ENCODE measurements around the gene TMEM33. TPM values are rescaled to one million over a fixed set of nuclear protein-coding genes. Genes with fewer than 3 reads are reported as not detected.

Gene TMEM33
- total RNA-seq, 1 donor from 2014 or later = 63.7 TPM

DNA sequence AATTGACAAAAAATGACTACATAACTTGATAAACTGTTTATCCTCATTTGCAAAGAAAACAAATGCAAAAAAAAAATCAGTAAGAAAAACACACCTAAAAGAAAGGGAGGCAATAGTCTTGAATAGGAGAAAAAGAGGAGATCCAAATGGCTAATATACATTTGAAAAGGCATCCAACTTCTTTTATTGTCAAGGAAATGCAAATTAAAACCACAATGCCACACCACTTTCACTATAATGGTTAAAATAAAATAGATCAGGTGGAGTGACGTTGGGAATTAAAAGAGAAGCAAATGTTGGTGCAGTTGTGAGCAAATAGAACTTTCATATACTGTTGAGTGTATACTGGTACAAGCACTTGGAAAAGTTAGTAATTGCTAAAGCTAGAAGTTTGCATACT lies 49.9 kb downstream of the TMEM33 start:
- Mint-ChIP-seq H3K36me3 (ENCODE audit: insufficient read depth) (no peaks in the 10 kb centered on the region), H3K27me3 (no peaks in the 10 kb centered on the region), H3K4me3 (ENCODE audit: low read depth) (no peak overlapping the region), H3K9me3 (ENCODE audit: low read depth) (no peaks in the 10 kb centered on the region), H3K27ac (no peak overlapping the region), H3K4me1 (ENCODE audit: low read depth) (peaks cover 7% of the 10 kb centered on the region)
- TF ChIP-seq, protein P1, sequence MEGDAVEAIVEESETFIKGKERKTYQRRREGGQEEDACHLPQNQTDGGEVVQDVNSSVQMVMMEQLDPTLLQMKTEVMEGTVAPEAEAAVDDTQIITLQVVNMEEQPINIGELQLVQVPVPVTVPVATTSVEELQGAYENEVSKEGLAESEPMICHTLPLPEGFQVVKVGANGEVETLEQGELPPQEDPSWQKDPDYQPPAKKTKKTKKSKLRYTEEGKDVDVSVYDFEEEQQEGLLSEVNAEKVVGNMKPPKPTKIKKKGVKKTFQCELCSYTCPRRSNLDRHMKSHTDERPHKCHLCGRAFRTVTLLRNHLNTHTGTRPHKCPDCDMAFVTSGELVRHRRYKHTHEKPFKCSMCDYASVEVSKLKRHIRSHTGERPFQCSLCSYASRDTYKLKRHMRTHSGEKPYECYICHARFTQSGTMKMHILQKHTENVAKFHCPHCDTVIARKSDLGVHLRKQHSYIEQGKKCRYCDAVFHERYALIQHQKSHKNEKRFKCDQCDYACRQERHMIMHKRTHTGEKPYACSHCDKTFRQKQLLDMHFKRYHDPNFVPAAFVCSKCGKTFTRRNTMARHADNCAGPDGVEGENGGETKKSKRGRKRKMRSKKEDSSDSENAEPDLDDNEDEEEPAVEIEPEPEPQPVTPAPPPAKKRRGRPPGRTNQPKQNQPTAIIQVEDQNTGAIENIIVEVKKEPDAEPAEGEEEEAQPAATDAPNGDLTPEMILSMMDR (IDR thresholded peaks at IDR 0.05; ENCODE audit: unreplicated experiment) = no peak
- DNase-seq (ENCODE audit: low spot score, unreplicated experiment) = no peak

DNA sequence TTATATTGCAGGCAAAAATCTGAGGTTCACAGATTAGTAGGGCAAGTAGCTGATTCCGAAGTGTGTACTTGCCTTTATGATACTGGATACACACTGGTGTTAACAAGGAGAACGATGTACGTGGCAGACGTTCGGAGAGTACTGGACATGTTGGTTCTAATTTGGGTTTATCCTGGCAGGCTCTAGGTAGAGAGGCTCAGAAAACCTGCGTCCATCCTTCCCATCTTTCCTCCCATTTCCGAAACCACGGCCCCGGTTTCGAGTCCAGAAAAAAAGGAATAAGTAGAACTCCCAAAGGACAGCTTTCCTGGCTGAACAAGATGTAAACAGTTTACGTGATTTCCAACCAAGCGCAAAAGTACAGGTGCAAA lies 54.8 kb downstream of the TMEM33 start:
- DNase-seq (ENCODE audit: low spot score, unreplicated experiment) = no peak
- Mint-ChIP-seq H3K27me3 (no peaks in the 10 kb centered on the region), H3K9me3 (ENCODE audit: low read depth) (no peaks in the 10 kb centered on the region), H3K36me3 (ENCODE audit: insufficient read depth) (no peaks in the 10 kb centered on the region), H3K4me1 (ENCODE audit: low read depth) (peaks cover 15% of the 10 kb centered on the region), H3K27ac (peak overlapping the region; percentile 97), H3K4me3 (ENCODE audit: low read depth) (peak overlapping the region; percentile 96)
- TF ChIP-seq, protein P1 (IDR thresholded peaks at IDR 0.05; ENCODE audit: unreplicated experiment) = no peak

DNA sequence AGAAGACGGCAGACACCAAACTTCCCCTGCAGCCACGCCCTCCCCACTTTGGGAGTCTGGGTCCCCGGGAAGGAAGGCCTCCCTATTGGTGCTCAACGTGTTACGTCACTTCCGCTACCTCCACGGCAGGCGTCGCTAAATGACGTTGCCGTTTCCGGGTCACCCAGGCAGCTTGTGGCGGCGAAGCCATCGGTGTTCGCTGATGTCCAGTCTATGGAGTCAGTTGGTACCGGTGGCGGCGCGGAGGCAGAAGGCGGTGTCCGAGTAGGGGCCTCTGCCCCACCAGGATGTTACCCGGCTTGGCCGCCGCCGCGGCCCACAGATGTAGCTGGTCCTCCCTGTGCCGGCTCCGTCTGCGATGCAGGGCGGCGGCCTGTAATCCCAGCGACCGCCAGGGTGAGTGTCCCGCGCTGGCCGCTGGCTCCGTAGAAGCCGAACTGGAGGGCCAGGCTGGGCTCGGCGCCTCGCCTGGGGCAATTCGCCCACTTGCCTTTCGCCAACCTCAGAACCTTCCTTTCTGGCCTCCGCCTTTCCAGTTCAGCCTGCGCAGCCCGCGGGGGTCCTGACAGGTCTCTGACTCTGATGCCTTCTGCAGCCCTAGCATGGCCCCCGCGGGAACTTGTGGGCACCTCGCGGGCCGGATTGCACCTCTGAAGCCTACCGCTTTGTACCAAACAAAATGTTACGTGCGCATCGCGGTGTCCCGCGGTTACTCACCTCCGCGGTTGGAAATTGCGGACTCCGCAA lies 55.3 kb downstream of the TMEM33 start, which contains the start of gene SLC30A9:
Gene SLC30A9, plus strand, starts transcription at position 166 of the 747 bp plus-strand sequence. Its CDS starts 122 bp downstream, at position 288.
- peak; percentile 75 for DNase-seq (ENCODE audit: low spot score, unreplicated experiment)
- Mint-ChIP-seq H3K27me3 (no peaks in the 10 kb centered on the region), H3K4me3 (ENCODE audit: low read depth) (peak within 1 kb of the TSS; percentile 96), H3K4me1 (ENCODE audit: low read depth) (peaks cover 15% of the 10 kb centered on the region), H3K9me3 (ENCODE audit: low read depth) (no peaks in the 10 kb centered on the region), H3K27ac (peak within 1 kb of the TSS; percentile 97), H3K36me3 (ENCODE audit: insufficient read depth) (no peaks in the 10 kb centered on the region)
- TF ChIP-seq, protein P1 (IDR thresholded peaks at IDR 0.05; ENCODE audit: unreplicated experiment) = peak; percentile 61

DNA sequence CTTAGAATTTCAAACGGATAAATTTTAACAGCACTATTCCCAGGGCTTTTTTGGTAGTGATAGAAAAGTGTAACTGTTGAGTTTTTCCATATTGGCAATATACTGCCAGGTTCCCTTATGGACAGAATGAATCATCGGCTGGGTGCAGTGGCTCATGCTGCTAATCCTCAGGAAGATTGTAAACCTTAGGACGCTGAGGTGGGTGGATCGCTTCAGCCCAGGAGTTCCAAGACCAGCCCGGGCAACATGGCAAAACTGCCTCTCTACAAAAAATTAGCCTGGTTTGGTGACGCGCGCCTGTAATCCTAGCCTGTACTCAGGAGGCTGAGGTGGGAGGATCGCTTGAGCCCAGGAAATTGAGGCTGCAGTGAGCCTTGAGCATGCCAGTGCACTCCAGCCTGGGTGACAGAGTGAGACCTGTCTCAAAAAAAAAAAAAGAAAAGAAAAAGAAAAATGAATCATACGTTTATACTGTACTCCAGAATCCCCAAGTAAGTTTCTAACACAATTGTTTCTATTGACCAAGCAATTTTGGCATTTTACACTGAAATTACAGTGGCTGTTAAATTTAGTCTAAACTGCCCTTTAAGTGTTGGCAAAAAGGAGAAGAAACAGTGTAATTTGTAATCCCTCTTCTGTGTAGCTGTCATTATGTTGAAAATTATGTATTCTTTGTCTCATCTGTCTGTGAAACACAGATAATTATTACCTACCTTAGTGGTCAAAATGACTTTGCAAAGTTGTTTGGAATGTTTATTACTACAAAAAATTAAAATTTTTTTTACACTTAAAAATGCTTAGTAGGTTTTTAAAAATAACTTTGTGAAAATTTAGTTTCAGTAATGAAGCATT lies 56.9 kb downstream of the TMEM33 start:
- H3K27me3 Mint-ChIP-seq = no peaks in the 10 kb centered on the region

More for the DNA sequence above, 56.9 kb downstream of the TMEM33 start:
- TF ChIP-seq, protein P1 (IDR thresholded peaks at IDR 0.05; ENCODE audit: unreplicated experiment) = no peak
- Mint-ChIP-seq H3K4me1 (ENCODE audit: low read depth) (peaks cover 15% of the 10 kb centered on the region), H3K27ac (no peak overlapping the region), H3K4me3 (ENCODE audit: low read depth) (peak overlapping the region; percentile 96), H3K9me3 (ENCODE audit: low read depth) (no peaks in the 10 kb centered on the region), H3K36me3 (ENCODE audit: insufficient read depth) (no peaks in the 10 kb centered on the region)
- DNase-seq (ENCODE audit: low spot score, unreplicated experiment) = no peak
